B cell (primary cell): Measurements from ENCODE around the gene WDR62. TPM values are rescaled to one million over a fixed set of nuclear protein-coding genes. Genes with fewer than 3 reads are reported as not detected.
A peak's percentile ranks its signal among the peaks of the same experiment; 100 is the strongest.

Experiments
- ATAC-seq: fragments of 200-7000 bp; cut with Tn5 transposase; one replicate; pipeline ENCODE4 v1.10.0; 2021; ENCODE audit warnings: low read depth, mild to moderate bottlenecking, moderate number of reproducible peaks, moderate library complexity
- CTCF ChIA-PET: fragments of 350-600 bp; sonication (Branson Sonifier 250); formaldehyde crosslinking; loops from one replicate; lab custom pipeline; 2021; ENCODE audit warnings: antibody characterized with exemption, inconsistent platforms; lab: Charles Lee
- POLR2A ChIA-PET: fragments of 350-600 bp; sonication (Branson Sonifier 250); formaldehyde crosslinking; loops from one replicate; lab custom pipeline; 2021; ENCODE audit warnings: antibody characterized with exemption; lab: Charles Lee
- DNase-seq: peaks from one replicate; pipeline ENCODE4 v3.0.0; 2013
- H2AFZ ChIP-seq: 2 replicates; pipeline ENCODE4 v1.6.1; 2012; ENCODE audit warnings: mild to moderate bottlenecking, low read depth, low read length; ENCODE audit not compliant: insufficient read depth, poor library complexity, severe bottlenecking
- H3K27ac ChIP-seq, 2 donors: 1 replicate in 1 of 2; 2 replicates in 1 of 2; pipeline ENCODE4 v1.5.1; 2012 to 2013; ENCODE audit warnings: low read length in 2 of 2, mild to moderate bottlenecking in 2 of 2, moderate library complexity in 1 of 2
- H3K27me3 ChIP-seq, 4 experiments: fragments of 200-600 bp in 1 of 4; sonication (generic) in 1 of 4; replicated peaks in 1 of 4; 1 replicate in 2 of 4; 2 replicates in 2 of 4; pipeline versions ENCODE4 v1.6.1 to v1.7.0; 2013 to 2016; ENCODE audit warnings: low read length in 3 of 4, mild to moderate bottlenecking in 2 of 4, mixed read lengths in 1 of 4, moderate library complexity in 1 of 4; ENCODE audit not compliant: insufficient read depth in 4 of 4, control insufficient read depth in 3 of 4; ENCODE audit errors: control extremely low read depth in 1 of 4
- H3K36me3 ChIP-seq, 2 experiments: replicated peaks in 1 of 2; 1 replicate in 1 of 2; 2 replicates in 1 of 2; pipeline versions ENCODE4 v1.6.1 to v1.7.1; 2013; ENCODE audit warnings: low read length in 1 of 2; ENCODE audit not compliant: insufficient read depth in 2 of 2, control insufficient read depth in 1 of 2; ENCODE audit errors: control extremely low read depth in 1 of 2, extremely low read depth in 1 of 2
- H3K4me1 ChIP-seq, 2 donors: fragments of 200-600 bp in 1 of 2; sonication (generic) in 1 of 2; 1 replicate in 1 of 2; 2 replicates in 1 of 2; pipeline versions ENCODE4 v1.5.1 to v1.6.1; 2013 to 2017; ENCODE audit warnings: low read length in 2 of 2; ENCODE audit not compliant: control insufficient read depth in 2 of 2, insufficient read depth in 2 of 2
- H3K4me2 ChIP-seq: replicated peaks from 2 replicates; pipeline ENCODE3; 2012; ENCODE audit warnings: mild to moderate bottlenecking, low read depth, low read length; ENCODE audit not compliant: poor library complexity, severe bottlenecking
- H3K4me3 ChIP-seq, 5 experiments: fragments of 200-600 bp in 1 of 5; sonication (generic) in 1 of 5; 1 replicate in 3 of 5; 2 replicates in 2 of 5; pipeline versions ENCODE4 v1.5.1 to v1.7.0; 2011 to 2016; ENCODE audit warnings: low read length in 4 of 5, mild to moderate bottlenecking in 4 of 5, low read depth in 2 of 5, control low read depth in 1 of 5, moderate library complexity in 1 of 5; ENCODE audit not compliant: insufficient read depth in 1 of 5; ENCODE audit errors: control extremely low read depth in 1 of 5, extremely low read depth in 1 of 5
- H3K79me2 ChIP-seq: fragments of 200-600 bp; sonication (generic); one replicate; pipeline ENCODE4 v1.6.0; 2016; ENCODE audit warnings: low read length; ENCODE audit not compliant: control insufficient read depth, insufficient read depth
- H3K9ac ChIP-seq: fragments of 200-600 bp; sonication (generic); 2 replicates; pipeline ENCODE4 v1.6.1; 2017; ENCODE audit warnings: mild to moderate bottlenecking, low read length, moderate library complexity
- H3K9me3 ChIP-seq, 3 donors: one replicate each; pipeline versions ENCODE4 v1.6.1 to v1.7.1; 2013; ENCODE audit warnings: low read length in 2 of 3; ENCODE audit not compliant: control insufficient read depth in 2 of 3, insufficient read depth in 1 of 3; ENCODE audit errors: control extremely low read depth in 1 of 3
- H4K20me1 ChIP-seq: 2 replicates; pipeline ENCODE4 v1.6.0; 2012; ENCODE audit warnings: mild to moderate bottlenecking, low read length; ENCODE audit not compliant: insufficient read depth, control insufficient read depth, poor library complexity, severe bottlenecking
- H3K27ac Mint-ChIP-seq: one replicate; pipeline ENCODE4 v1.8.0; 2021; ENCODE audit warnings: mixed read lengths
- H3K27me3 Mint-ChIP-seq: one replicate; pipeline ENCODE4 v1.8.0; 2021; ENCODE audit warnings: mixed read lengths
- H3K4me1 Mint-ChIP-seq: one replicate; pipeline ENCODE4 v1.8.0; 2021; ENCODE audit warnings: mixed read lengths
- H3K4me3 Mint-ChIP-seq: one replicate; pipeline ENCODE4 v1.8.0; 2021; ENCODE audit warnings: mixed read lengths
- H3K9me3 Mint-ChIP-seq: one replicate; pipeline ENCODE4 v1.8.0; 2022; ENCODE audit warnings: mixed read lengths; ENCODE audit not compliant: insufficient read depth
- CTCF ChIP-seq: fragments of 200-600 bp; IDR thresholded peaks from one replicate; pipeline ENCODE4 v1.8.0; 2022; ENCODE audit warnings: antibody characterized with exemption, mild to moderate bottlenecking
- EZH2 ChIP-seq: IDR thresholded peaks from 2 replicates; pipeline ENCODE4 v1.6.1; 2012; ENCODE audit warnings: borderline replicate concordance, low read depth, mild to moderate bottlenecking, moderate library complexity, low read length; ENCODE audit not compliant: insufficient read depth, poor library complexity, severe bottlenecking
- WGBS: methylation state at CpG from one replicate; pipeline ENCODE4 v1.1.5; 2013; ENCODE audit warnings: missing lambda C conversion rate; ENCODE audit not compliant: insufficient coverage; 5-methylcytosine and 5-hydroxymethylcytosine counted together
- intact Hi-C: fragments of 100-400 bp; cut with micrococcal nuclease; formaldehyde crosslinking; loops from one replicate; pipeline ENCODE4 v1.10.0; 2022
- polyA plus RNA-seq: library from polyadenylated mRNA; depleted of rRNA; stranded (reverse); fragments of >200 nt; gene quantifications from 2 replicates; pipeline ENCODE4 v1.2.3, GENCODE V29; 2012
- total RNA-seq, 2 donors: library from RNA; stranded (reverse); fragments of 120-200 nt in 1 of 2; gene quantifications; 1 replicate in 1 of 2; 2 replicates in 1 of 2; pipeline versions ENCODE4 v1.2.3 to v1.2.4, GENCODE V29; 2013 to 2022

The WDR62 gene
- total and polyA plus RNA-seq, 2 donors (not counting 1 experiment from before 2014, with no cell fraction given) = 1.8 to 1.9 TPM

DNA sequence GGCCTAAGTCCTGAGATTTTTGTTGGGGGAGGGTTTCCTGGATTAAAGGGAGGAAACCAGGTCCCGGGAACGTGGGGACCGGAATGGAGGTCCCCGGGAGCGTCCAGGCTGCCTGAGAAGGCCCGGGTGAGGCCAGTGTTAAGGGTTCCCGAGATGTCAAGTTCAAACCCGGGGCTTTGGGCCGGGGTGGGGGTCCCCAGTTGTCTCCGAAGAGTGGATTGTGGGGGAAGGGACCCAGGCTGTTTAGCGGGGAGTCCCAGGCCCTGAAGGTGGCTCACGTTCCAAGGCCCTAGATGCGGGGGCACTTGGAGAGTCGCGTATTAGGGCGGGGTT is 97.3 kb downstream of the WDR62 start:
- H3K27me3 Mint-ChIP-seq = no peaks in the 10 kb centered on the region
- Histone ChIP-seq H3K9ac (no peak overlapping the region), H3K9me3 (no peaks in the 10 kb centered on the region), H3K36me3 (peaks cover 1 to 36% of the 10 kb centered on the region in 2 experiments), H4K20me1 (no peaks in the 10 kb centered on the region), H3K4me2 (peak overlapping the region; percentile 28), H2AFZ (no peak overlapping the region), H3K27ac (no peak overlapping the region), H3K4me3 (no peak overlapping the region), H3K79me2 (no peaks in the 10 kb centered on the region), H3K4me1 (no peaks in the 10 kb centered on the region), H3K27me3 (no peaks in the 10 kb centered on the region)
- no peak overlapping the region for H3K27ac Mint-ChIP-seq
- no peak for ATAC-seq
- no peaks in the 10 kb centered on the region for H3K9me3 Mint-ChIP-seq
- ChIA-PET CTCF (interaction anchor here (2.6 kb wide), 1 partner anchor 25 kb away, joined by 15 read pairs; no protein-coding TSS in a partner anchor), POLR2A (no interaction called here)
- H3K4me3 Mint-ChIP-seq = no peak overlapping the region
- H3K4me1 Mint-ChIP-seq = no peaks in the 10 kb centered on the region
- DNase-seq = no peak
- WGBS = 86% methylated on average over 16 of the region's 16 CpGs
- TF ChIP-seq CTCF (no peak), EZH2 (no peak)
- intact Hi-C loops = no loop called here

DNA sequence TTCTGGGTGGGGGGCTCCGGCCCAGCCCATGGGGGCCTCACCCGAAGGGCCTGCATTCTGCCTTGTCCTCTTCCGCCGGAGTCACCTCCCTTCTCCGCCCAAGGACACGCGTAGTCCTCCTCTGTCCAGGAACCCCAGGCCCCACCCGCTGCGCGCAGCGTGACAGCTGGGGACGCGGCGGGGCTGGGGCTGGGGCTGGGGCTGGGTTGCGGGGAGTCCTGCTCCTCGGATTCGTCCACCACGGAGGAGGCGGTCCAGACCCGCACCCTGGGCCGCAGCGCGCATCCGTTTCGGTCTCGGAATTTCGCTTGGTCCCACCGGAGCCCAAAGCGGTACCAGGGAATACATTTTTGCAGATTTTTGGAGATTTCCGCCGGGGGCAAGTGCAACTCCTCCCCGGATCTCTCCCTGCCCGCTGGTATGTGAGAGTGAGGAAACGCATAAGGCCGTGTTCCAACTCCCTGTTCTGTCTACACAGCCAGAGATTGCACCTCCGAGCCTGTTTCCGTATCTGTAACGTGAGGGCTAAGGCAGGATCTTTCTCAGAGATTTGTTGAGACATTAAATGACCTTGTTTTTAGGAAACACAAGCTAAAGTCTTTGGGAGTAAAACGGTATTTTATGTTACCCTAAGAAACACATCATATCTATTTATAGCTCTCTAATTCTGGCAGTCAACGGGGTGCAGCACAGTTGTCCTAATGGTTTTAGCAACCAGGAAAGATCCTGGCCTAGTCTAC is 97.8 kb downstream of the WDR62 start, which contains the start of gene COX7A1:
Gene COX7A1, minus strand, starts transcription at position 96 of the 740 bp plus-strand sequence. Its CDS starts 40 bp downstream, at position 56.
- H3K9me3 Mint-ChIP-seq = no peaks in the 10 kb centered on the region
- no peak within 1 kb of the TSS for H3K4me3 ChIP-seq
- H3K36me3 ChIP-seq = peaks cover 1 to 33% of the 10 kb centered on the region in 2 experiments
- no peaks in the 10 kb centered on the region for H3K4me1 Mint-ChIP-seq
- no peak for ATAC-seq
- H3K9ac ChIP-seq = no peak within 1 kb of the TSS
- ChIA-PET CTCF (interaction anchor here (0.7 to 2.6 kb wide), 3 partner anchors 14 to 25 kb away, joined by 3 to 15 read pairs (median 5); no protein-coding TSS in a partner anchor), POLR2A (no interaction called here)
- no peak for DNase-seq
- no peak within 1 kb of the TSS for H3K4me3 Mint-ChIP-seq
- WGBS = 37% methylated on average over 34 of the region's 40 CpGs
- H3K79me2 ChIP-seq = no peaks in the 10 kb centered on the region
- H3K27ac ChIP-seq = no peak within 1 kb of the TSS
- intact Hi-C loops = no loop called here
- no peak for TF ChIP-seq CTCF
- TF ChIP-seq EZH2 = no peak
- H3K4me2 ChIP-seq = peak within 1 kb of the TSS; percentile 28
- H2AFZ ChIP-seq = no peak within 1 kb of the TSS
- no peaks in the 10 kb centered on the region for H3K27me3 Mint-ChIP-seq
- no peaks in the 10 kb centered on the region for H3K9me3 ChIP-seq
- no peaks in the 10 kb centered on the region for H4K20me1 ChIP-seq
- H3K4me1 ChIP-seq = no peaks in the 10 kb centered on the region
- H3K27me3 ChIP-seq = no peaks in the 10 kb centered on the region
- no peak within 1 kb of the TSS for H3K27ac Mint-ChIP-seq
